Heart right ventricle (tissue), 16 donors: ENCODE measurements around the gene TRPM3. TPM values are rescaled to one million over a fixed set of nuclear protein-coding genes. Genes with fewer than 3 reads are reported as not detected.

ENCODE experiments used
- ATAC-seq, 8 donors: fragments of 200-7000 bp; cut with Tn5 transposase; one replicate each; pipeline ENCODE4 v1.9.1; 2020; ENCODE audit warnings: mild to moderate bottlenecking in 8 of 8, moderate library complexity in 8 of 8, moderate number of reproducible peaks in 1 of 8
- DNase-seq, 2 donors: peaks; one replicate each; pipeline ENCODE4 v3.0.0-alpha.2; 2020
- H3K27ac ChIP-seq, 10 donors: fragments of 200-600 bp; sonication (generic) in 2 of 10; one replicate each; pipeline versions ENCODE4 v1.5.0 to v1.8.0; 2020 to 2022; ENCODE audit warnings: mild to moderate bottlenecking in 3 of 10
- H3K27me3 ChIP-seq, 7 donors: fragments of 200-600 bp; one replicate each; pipeline ENCODE4 v1.8.0; 2021 to 2022; ENCODE audit warnings: mild to moderate bottlenecking in 2 of 7
- H3K36me3 ChIP-seq, 9 donors: fragments of 200-600 bp; sonication (generic) in 1 of 9; one replicate each; pipeline versions ENCODE4 v1.5.0 to v1.8.0; 2020 to 2022; ENCODE audit warnings: mild to moderate bottlenecking in 2 of 9
- H3K4me1 ChIP-seq, 9 donors: fragments of 200-600 bp; sonication (generic) in 1 of 9; one replicate each; pipeline versions ENCODE4 v1.5.0 to v1.8.0; 2020 to 2022; ENCODE audit warnings: mild to moderate bottlenecking in 4 of 9
- H3K4me3 ChIP-seq, 10 donors: fragments of 200-600 bp; sonication (generic) in 2 of 10; one replicate each; pipeline versions ENCODE4 v1.5.0 to v1.8.0; 2020 to 2022; ENCODE audit warnings: mild to moderate bottlenecking in 7 of 10, moderate library complexity in 2 of 10
- H3K9me3 ChIP-seq, 11 donors: fragments of 200-600 bp in 10 of 11; sonication (generic) in 2 of 11; one replicate each; pipeline versions ENCODE4 v1.5.0 to v1.8.0; 2013 to 2022; ENCODE audit warnings: mild to moderate bottlenecking in 2 of 11, control low read depth in 1 of 11, moderate library complexity in 1 of 11
- CTCF ChIP-seq, 9 donors: fragments of 200-600 bp; sonication (generic) in 2 of 9; IDR thresholded peaks; one replicate each; pipeline versions ENCODE4 v1.5.0 to v1.8.0; 2021 to 2022; ENCODE audit warnings: antibody characterized with exemption in 9 of 9, mild to moderate bottlenecking in 5 of 9, moderate library complexity in 1 of 9
- WGBS, 2 donors: extraction: QIAGEN DNeasy Blood & Tissue Kit; methylation state at CpG; one replicate each; pipeline ENCODE4 v1.1.7; 2013; ENCODE audit warnings: inconsistent platforms in 1 of 2; 5-methylcytosine and 5-hydroxymethylcytosine counted together
- intact Hi-C, 10 donors: fragments of 100-400 bp; cut with DNase I; formaldehyde crosslinking; loops; one replicate each; pipeline versions ENCODE4 v1.11.1 to v1.14.2; 2022
- polyA plus RNA-seq, 2 donors: library from polyadenylated mRNA; stranded (reverse); fragments of 200-250 nt; gene quantifications; one replicate each; pipeline ENCODE4 v1.2.3, GENCODE V29; 2013
- total RNA-seq, 10 donors: library from RNA; stranded (reverse); fragmentation: NEBNext Ultra II Directional in 3 of 10; extraction: Animal tissue kit (Norgen Biotek cat#: 25700) in 3 of 10; gene quantifications; one replicate each; pipeline versions ENCODE4 v1.2.1 to v1.2.4, GENCODE V29; 2021 to 2023
- donor health status: Arrhythmogenic right ventricular cardiomyopathy.
- donor health status: ischemic (EF 13 %, LVEDD 7.1; RV severe dilation, severe dysfunction).
- donor health status: healthy with polysubstance abuse.
- donor health status: DM: no; HTN: yes; CAD: no.
- donor health status: DM: no; HTN: no; CAD: no.
- donor health status: ischemic (EF 25% LVEDD 6.9; RV normal size, moderate dysfunction).
- donor health status: ischemic (EF 25% LVEDD 5.7; RV mildly dilated, moderate dysfunction).
- donor health status: healthy.
- donor health status: DM: yes; HTN: yes; CAD: no.
- donor health status: Ischemic cardiomyopathy.
- donor health status: ischemic (EF 35%, LVEDD 5.7; RV mildly dilated, moderate dysfunction).
- donor health status: nonischemic (EF 11% LVEDD 7.7; RV severe dilation, severe dysfunction).
- donor health status: DM: yes; HTN: yes; CAD: no.
- donor health status: PGD.
- donor health status: ischemic (EF 29% LVEDD 5.4; RV normal size, mild dysfunction).
- donor health status: nonischemic (EF 23%, LVEDD 6.1; RV moderate dilation, normal function).

Gene TRPM3
- total and polyA plus RNA-seq, 12 donors: 0.05 to 1.3 (median 0.16) TPM; not detected in 1

GRCh38 chr9:70593241-70593640 lies 528.2 kb downstream of the TRPM3 start:
- Histone ChIP-seq H3K4me1 (peaks cover 5 to 45% (median 26%) of the 10 kb centered on the region in 9 donors), H3K36me3 (no peaks in the 10 kb centered on the region), H3K4me3 (no peak overlapping the region), H3K27ac (peak overlapping the region in 4 of 10 donors; percentile 13 to 62 (median 20)), H3K27me3 (no peaks in the 10 kb centered on the region), H3K9me3 (no peaks in the 10 kb centered on the region)
- intact Hi-C loops: loop anchor here in 1 of 10 donors (10.0 kb wide), 1 partner anchor 108 kb away; no protein-coding TSS in a partner anchor
- ATAC-seq (no peak), DNase-seq (no peak)
- TF ChIP-seq CTCF (IDR thresholded peaks at IDR 0.05): no peak

GRCh38 chr9:70590315-70590677 lies 531.1 kb downstream of the TRPM3 start:
- no peak for ATAC-seq
- H3K4me3 ChIP-seq: no peak overlapping the region
- DNase-seq: no peak
- TF ChIP-seq CTCF (IDR thresholded peaks at IDR 0.05): no peak
- H3K4me1 ChIP-seq: peaks cover 22 to 73% (median 55%) of the 10 kb centered on the region in 9 donors
- no peaks in the 10 kb centered on the region for H3K9me3 ChIP-seq
- 51 to 71% methylated on average over 3 of the region's 3 CpGs for WGBS, 2 donors
- H3K27me3 ChIP-seq: no peaks in the 10 kb centered on the region
- intact Hi-C loops: loop anchor here in 1 of 10 donors (10.0 kb wide), 1 partner anchor 105 kb away; no protein-coding TSS in a partner anchor
- peak overlapping the region; percentile 31 to 91 (median 80) for H3K27ac ChIP-seq
- H3K36me3 ChIP-seq: no peaks in the 10 kb centered on the region

- H3K36me3 ChIP-seq: no peaks in the 10 kb centered on the region
- H3K4me3 ChIP-seq: no peak overlapping the region
- no peak for TF ChIP-seq CTCF (IDR thresholded peaks at IDR 0.05)
- no peaks in the 10 kb centered on the region for H3K9me3 ChIP-seq
- 49 to 53% methylated on average over 7 of the region's 7 CpGs for WGBS, 2 donors
- H3K27ac ChIP-seq: peak overlapping the region; percentile 41 to 91 (median 80)
- intact Hi-C loops: loop anchor here in 7 of 10 donors (5.0 to 10.0 kb wide), 7 partner anchors 97 to 177 kb away; partner anchors contain the start of gene KLF9 (in 1 of the 7)
- ATAC-seq (peak; percentile 53 to 82 (median 70)), DNase-seq (peak; percentile 21 to 61)
- no peaks in the 10 kb centered on the region for H3K27me3 ChIP-seq
- peaks cover 22 to 73% (median 61%) of the 10 kb centered on the region in 9 donors for H3K4me1 ChIP-seq
Measured at GRCh38 chr9:70589571-70590314, 531.7 kb downstream of the TRPM3 start.

- no peak for TF ChIP-seq CTCF (IDR thresholded peaks at IDR 0.05)
- intact Hi-C loops: loop anchor here in 6 of 10 donors (5.0 to 10.0 kb wide), 6 partner anchors 97 to 177 kb away; partner anchors contain the start of gene KLF9 (in 1 of the 6)
- Histone ChIP-seq H3K9me3 (no peaks in the 10 kb centered on the region), H3K36me3 (no peaks in the 10 kb centered on the region), H3K27ac (peak overlapping the region; percentile 41 to 91 (median 80)), H3K4me1 (peaks cover 22 to 67% (median 58%) of the 10 kb centered on the region in 9 donors), H3K4me3 (no peak overlapping the region), H3K27me3 (no peaks in the 10 kb centered on the region)
- no peak for ATAC-seq
- 77 to 90% methylated on average over 4 of the region's 4 CpGs for WGBS, 2 donors
- no peak for DNase-seq
Measured at GRCh38 chr9:70588999-70589398, 532.4 kb downstream of the TRPM3 start.
